ENCODE data around the gene CERK. TPM values are rescaled to one million over a fixed set of nuclear protein-coding genes. Genes with fewer than 3 reads are reported as not detected.

Gene CERK
- total RNA-seq, 1 donor from 2014 or later, result 102 TPM

- H3K36me3 Mint-ChIP-seq (ENCODE audit: low read depth), result peaks cover 3% of the 10 kb centered on the region
- H3K27ac Mint-ChIP-seq (ENCODE audit: unreplicated experiment), result no peak overlapping the region
- H3K9me3 Mint-ChIP-seq, result no peaks in the 10 kb centered on the region
- H3K4me1 Mint-ChIP-seq, result no peaks in the 10 kb centered on the region
- TF ChIP-seq CTCF (conservative IDR thresholded peaks at IDR 0.05), result no peak
- H3K27me3 Mint-ChIP-seq (ENCODE audit: low read depth), result no peaks in the 10 kb centered on the region
- H3K4me3 Mint-ChIP-seq, result no peak overlapping the region
- no peak for DNase-seq (ENCODE audit: low read depth, low spot score)
These were observed 57.0 kb downstream of the CERK start for GRCh38 chr22:46681010-46681409.

GRCh38 chr22:46679706-46680269 is 58.3 kb downstream of the CERK start:
- no peaks in the 10 kb centered on the region for H3K9me3 Mint-ChIP-seq
- no peaks in the 10 kb centered on the region for H3K36me3 Mint-ChIP-seq (ENCODE audit: low read depth)

GRCh38 chr22:46678785-46679700 is 59.0 kb downstream of the CERK start:
- no peak for TF ChIP-seq CTCF (conservative IDR thresholded peaks at IDR 0.05)
- H3K4me3 Mint-ChIP-seq, result no peak overlapping the region
- no peak for DNase-seq (ENCODE audit: low read depth, low spot score)
- no peaks in the 10 kb centered on the region for H3K27me3 Mint-ChIP-seq (ENCODE audit: low read depth)
- H3K36me3 Mint-ChIP-seq (ENCODE audit: low read depth), result no peaks in the 10 kb centered on the region
- no peak overlapping the region for H3K27ac Mint-ChIP-seq (ENCODE audit: unreplicated experiment)
- H3K9me3 Mint-ChIP-seq, result no peaks in the 10 kb centered on the region
- H3K4me1 Mint-ChIP-seq, result no peaks in the 10 kb centered on the region

More at GRCh38 chr22:46679706-46680269, 58.3 kb downstream of the CERK start:
- Mint-ChIP-seq H3K4me1 (no peaks in the 10 kb centered on the region), H3K27me3 (ENCODE audit: low read depth) (no peaks in the 10 kb centered on the region), H3K4me3 (no peak overlapping the region), H3K27ac (ENCODE audit: unreplicated experiment) (no peak overlapping the region)
- no peak for DNase-seq (ENCODE audit: low read depth, low spot score)
- TF ChIP-seq CTCF (conservative IDR thresholded peaks at IDR 0.05), result no peak

GRCh38 chr22:46678003-46678657 is 59.9 kb downstream of the CERK start:
- H3K27ac Mint-ChIP-seq (ENCODE audit: unreplicated experiment), result no peak overlapping the region
- H3K27me3 Mint-ChIP-seq (ENCODE audit: low read depth), result no peaks in the 10 kb centered on the region
- no peak for DNase-seq (ENCODE audit: low read depth, low spot score)
- no peaks in the 10 kb centered on the region for H3K4me1 Mint-ChIP-seq
- TF ChIP-seq CTCF (conservative IDR thresholded peaks at IDR 0.05), result no peak
- no peaks in the 10 kb centered on the region for H3K36me3 Mint-ChIP-seq (ENCODE audit: low read depth)
- H3K4me3 Mint-ChIP-seq, result no peak overlapping the region
- H3K9me3 Mint-ChIP-seq, result no peaks in the 10 kb centered on the region

GRCh38 chr22:46677323-46678002 is 60.6 kb downstream of the CERK start:
- no peak overlapping the region for H3K27ac Mint-ChIP-seq (ENCODE audit: unreplicated experiment)
- no peaks in the 10 kb centered on the region for H3K27me3 Mint-ChIP-seq (ENCODE audit: low read depth)
- H3K9me3 Mint-ChIP-seq, result no peaks in the 10 kb centered on the region
- no peak for TF ChIP-seq CTCF (conservative IDR thresholded peaks at IDR 0.05)
- no peaks in the 10 kb centered on the region for H3K36me3 Mint-ChIP-seq (ENCODE audit: low read depth)
- no peaks in the 10 kb centered on the region for H3K4me1 Mint-ChIP-seq
- H3K4me3 Mint-ChIP-seq, result no peak overlapping the region
- DNase-seq (ENCODE audit: low read depth, low spot score), result no peak

All from neural crest cell (in vitro differentiated cells).